Panc1 (cell line): ENCODE data around the gene PIGU. TPM values are rescaled to one million over a fixed set of nuclear protein-coding genes. Genes with fewer than 3 reads are reported as not detected.

Source experiments
- ATAC-seq: fragments of 200-7000 bp; cut with Tn5 transposase; 2 replicates; pipeline ENCODE4 v1.9.1; 2020; ENCODE audit warnings: mild to moderate bottlenecking, moderate library complexity
- BruUV-seq: library from RNA; stranded (reverse); fragments of 400-500 nt; replicated peaks from 2 replicates; lab custom pipeline; 2021; lab: Mats Ljungman, UMichigan
- CTCF ChIA-PET: fragments of 300-600 bp; sonication (Branson Sonifier 250); formaldehyde crosslinking; loops from one replicate; lab custom pipeline; 2022; ENCODE audit warnings: antibody characterized with exemption; lab: Charles Lee
- POLR2A ChIA-PET: fragments of 300-600 bp; sonication (Branson Sonifier 250); formaldehyde crosslinking; loops from one replicate; lab custom pipeline; 2022; ENCODE audit warnings: antibody characterized with exemption; lab: Charles Lee
- DNase-seq: peaks from one replicate; pipeline ENCODE4 v3.0.0-alpha.2; 2010; ENCODE audit warnings: low read depth, low spot score
- H3K27ac ChIP-seq: 2 replicates; pipeline ENCODE4 v1.5.1; 2011; ENCODE audit warnings: mild to moderate bottlenecking, low read length, inconsistent platforms
- H3K27me3 ChIP-seq: fragments of 200-500 bp; sonication (Bioruptor generic); 2 replicates; pipeline ENCODE4 v1.6.0; 2014; ENCODE audit warnings: low read length, inconsistent platforms; ENCODE audit not compliant: control insufficient read depth, insufficient read depth
- H3K36me3 ChIP-seq: fragments of 200-500 bp; sonication (Bioruptor generic); 2 replicates; pipeline ENCODE4 v1.5.1; 2014; ENCODE audit warnings: inconsistent platforms, mild to moderate bottlenecking, low read length, moderate library complexity; ENCODE audit not compliant: control insufficient read depth, insufficient read depth
- H3K4me1 ChIP-seq: 2 replicates; pipeline ENCODE4 v1.5.1; 2011; ENCODE audit warnings: inconsistent platforms, mild to moderate bottlenecking, low read length, moderate library complexity; ENCODE audit not compliant: control insufficient read depth, insufficient read depth
- H3K4me3 ChIP-seq, 2 experiments: 2 replicates each; pipeline ENCODE4 v1.5.1; 2011 to 2012; ENCODE audit warnings: low read depth in 2 of 2, low read length in 2 of 2, mild to moderate bottlenecking in 2 of 2, inconsistent platforms in 1 of 2, moderate library complexity in 1 of 2
- H3K9me3 ChIP-seq: fragments of 200-500 bp; sonication (Bioruptor generic); 2 replicates; pipeline ENCODE4 v1.5.1; 2014; ENCODE audit warnings: low read depth, mild to moderate bottlenecking, inconsistent platforms, low read length, moderate library complexity; ENCODE audit not compliant: control insufficient read depth, insufficient read depth
- CTCF ChIP-seq: fragments of 450-650 bp; IDR thresholded peaks from 2 replicates; pipeline ENCODE4 v1.5.1; 2017; ENCODE audit warnings: mild to moderate bottlenecking
- POLR2AphosphoS5 ChIP-seq: IDR thresholded peaks from 2 replicates; pipeline ENCODE4 v1.6.1; 2012; ENCODE audit warnings: mild to moderate bottlenecking, low read depth, low read length, moderate library complexity
- REST ChIP-seq, 2 experiments: IDR thresholded peaks; 2 replicates each; pipeline ENCODE4 v1.6.1; 2011 to 2012; ENCODE audit warnings: low read depth in 2 of 2, control low read depth in 1 of 2, low read length in 1 of 2, mild to moderate bottlenecking in 1 of 2, moderate library complexity in 1 of 2; ENCODE audit not compliant: insufficient read depth in 1 of 2
- SIN3A ChIP-seq: IDR thresholded peaks from 2 replicates; pipeline ENCODE4 v1.6.1; 2012; ENCODE audit warnings: low read depth, mild to moderate bottlenecking, low read length, moderate library complexity, borderline replicate concordance; ENCODE audit not compliant: insufficient read depth
- TCF7L2 ChIP-seq: IDR thresholded peaks from 2 replicates; pipeline ENCODE4 v1.6.1; 2011; ENCODE audit warnings: mild to moderate bottlenecking, low read depth, low read length, inconsistent platforms
- in situ Hi-C: cut with HindIII; loops from 2 replicates; pipeline ENCODE4 v1.10.0; 2016; ENCODE audit warnings: low sequenced_read_pairs, low pct_unique_long_range_greater_than_20kb
- intact Hi-C: fragments of 100-400 bp; cut with micrococcal nuclease; formaldehyde crosslinking; loops from one replicate; pipeline ENCODE4 v1.10.0; 2022; ENCODE audit not compliant: unreplicated experiment
- total RNA-seq: library from RNA; stranded (reverse); gene quantifications from one replicate; pipeline ENCODE4 v1.2.1, GENCODE V29; 2021; ENCODE audit not compliant: unreplicated experiment

The PIGU gene
- total RNA-seq, 1 experiment from 2014 or later = 22.9 TPM

GRCh38 chr20:34703061-34703423 lies 26.1 kb upstream of the PIGU start:
- POLR2A ChIA-PET = no interaction called here
- intact Hi-C loops = loop anchor here (10.0 kb wide), 1 partner anchor 138 kb away; no protein-coding TSS in a partner anchor
- H3K4me1 ChIP-seq = peaks cover 8% of the 10 kb centered on the region
- in situ Hi-C loops = no loop called here
- TF ChIP-seq SIN3A = no peak
- no peak overlapping the region for H3K27ac ChIP-seq
- no peaks in the 10 kb centered on the region for H3K9me3 ChIP-seq
- ATAC-seq = no peak
- H3K36me3 ChIP-seq = no peaks in the 10 kb centered on the region
- no peak for DNase-seq
- no TSS peak for BruUV-seq
- no peaks in the 10 kb centered on the region for H3K27me3 ChIP-seq
- CTCF ChIA-PET = interaction anchor here (0.5 to 0.7 kb wide), 2 partner anchors 49 to 177 kb away, joined by 4 to 6 read pairs; no protein-coding TSS in a partner anchor
- H3K4me3 ChIP-seq = peak overlapping the region; percentile 64 to 87; a peak in 2 of 4 replicates

- no peaks in the 10 kb centered on the region for H3K27me3 ChIP-seq
- ChIA-PET CTCF (no interaction called here), POLR2A (interaction anchor here (0.6 kb wide), 1 partner anchor 8 kb away, joined by 5 read pairs; no protein-coding TSS in a partner anchor)
- no peaks in the 10 kb centered on the region for H3K9me3 ChIP-seq
- no peak for DNase-seq
- BruUV-seq = no TSS peak
- ATAC-seq = no peak
- H3K4me3 ChIP-seq = no peak overlapping the region
- peaks cover 8% of the 10 kb centered on the region for H3K4me1 ChIP-seq
- H3K36me3 ChIP-seq = no peaks in the 10 kb centered on the region
- in situ Hi-C loops = no loop called here
- intact Hi-C loops = loop anchor here (10.0 kb wide), 1 partner anchor 137 kb away; no protein-coding TSS in a partner anchor
- TF ChIP-seq SIN3A (no peak), CTCF (no peak), POLR2AphosphoS5 (no peak), REST (IDR thresholded peaks at IDR 0.05; ENCODE audit: insufficient read depth in 1 of 2, low read depth in 2 of 2, low read length in 1 of 2) (no peak), TCF7L2 (no peak)
- no peak overlapping the region for H3K27ac ChIP-seq
Measured at GRCh38 chr20:34701405-34702085, 24.7 kb upstream of the PIGU start.

- no peaks in the 10 kb centered on the region for H3K27me3 ChIP-seq
- H3K36me3 ChIP-seq = no peaks in the 10 kb centered on the region
- DNase-seq = no peak
- H3K4me3 ChIP-seq = no peak overlapping the region
- ChIA-PET POLR2A (no interaction called here), CTCF (no interaction called here)
- no TSS peak for BruUV-seq
- in situ Hi-C loops = no loop called here
- intact Hi-C loops = no loop called here
- no peak for TF ChIP-seq POLR2AphosphoS5
- H3K4me1 ChIP-seq = no peaks in the 10 kb centered on the region
- no peak overlapping the region for H3K27ac ChIP-seq
- ATAC-seq = no peak
- no peaks in the 10 kb centered on the region for H3K9me3 ChIP-seq
Measured at GRCh38 chr20:34693414-34693813, 16.5 kb upstream of the PIGU start.
